Right ventricle myocardium superior (tissue), 1 donor: Measurements from ENCODE around the gene AGA. TPM values are rescaled to one million over a fixed set of nuclear protein-coding genes. Genes with fewer than 3 reads are reported as not detected.

Experiments
- ATAC-seq: fragments of 200-7000 bp; cut with Tn5 transposase; one replicate; pipeline ENCODE4 v1.9.1; 2020; ENCODE audit warnings: mild to moderate bottlenecking; ENCODE audit not compliant: poor library complexity
- DNase-seq: peaks from one replicate; pipeline ENCODE4 v3.0.0-alpha.2; 2020
- intact Hi-C: fragments of 100-400 bp; cut with DNase I; formaldehyde crosslinking; loops from one replicate; pipeline ENCODE4 v1.11.2; 2022
- long read RNA-seq: library from polyadenylated mRNA; unstranded; transcript quantifications from one replicate; pipeline ENCODE4 v2.0.0, GENCODE V29; 2021
- total RNA-seq: library from RNA; stranded (reverse); fragmentation: NEBNext Ultra II Directional; extraction: Animal tissue kit (Norgen Biotek cat#: 25700); gene quantifications from one replicate; pipeline ENCODE4 v1.2.1, GENCODE V29; 2021
- donor health status: DM: no; HTN: yes; CAD: no; lungs with severe emphysema.

Gene AGA
- total RNA-seq, result 9.3 TPM
- long read RNA-seq, transcript AGA-201 (9 exons, 2,107 nt), result major isoform, 24 of 27 reads
- long read RNA-seq, partial matches to known transcripts, result 1 of 27 reads
- long read RNA-seq, other reads (novel, unspliced or antisense), result 2 of 27 reads

DNA sequence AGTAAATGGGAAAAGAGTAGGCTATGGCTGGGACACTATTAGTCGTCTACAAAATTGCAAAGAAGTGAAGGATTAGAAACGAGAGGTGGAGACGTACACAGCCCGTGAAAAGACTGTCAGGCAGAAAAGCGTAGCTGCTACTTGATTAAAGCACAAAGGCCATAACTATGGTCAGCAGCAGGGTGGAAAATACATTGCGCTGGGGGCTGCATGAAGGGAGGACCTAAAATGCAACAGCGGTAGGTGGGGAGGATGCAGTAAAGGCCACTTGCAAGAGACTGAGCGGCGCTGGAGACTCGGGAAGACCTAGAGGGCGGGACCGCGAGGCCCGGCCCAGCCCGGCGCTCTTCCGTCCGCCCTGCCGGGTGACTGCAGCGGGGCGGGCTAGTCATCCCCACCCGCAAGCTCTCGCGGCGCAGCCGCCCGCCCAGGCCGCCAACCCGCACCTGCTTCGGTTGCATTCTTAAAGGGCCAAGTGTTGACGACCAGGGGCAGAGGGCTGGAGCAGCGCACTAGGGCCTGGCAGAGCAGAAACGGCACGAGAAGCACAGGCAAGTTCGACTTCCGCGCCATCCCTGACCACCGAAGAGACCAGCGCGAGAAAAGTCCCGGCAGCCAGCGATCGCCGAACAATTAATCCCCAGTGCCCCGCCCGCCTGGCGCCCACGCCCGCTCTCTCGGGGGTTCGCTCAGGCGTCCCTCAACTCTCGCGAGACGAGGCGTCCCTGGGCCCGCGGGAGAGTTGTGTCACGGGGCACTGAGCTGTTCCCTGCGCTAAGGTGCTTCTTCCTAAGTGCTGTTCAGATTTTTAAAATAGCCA, at the start of gene AGA:
Gene AGA, minus strand, starts transcription at position 635 of the 820 bp plus-strand sequence. Its CDS starts 62 bp downstream, at position 573.
- intact Hi-C loops, result no loop called here
- ATAC-seq (peak; percentile 99), DNase-seq (peak; percentile 98)

DNA sequence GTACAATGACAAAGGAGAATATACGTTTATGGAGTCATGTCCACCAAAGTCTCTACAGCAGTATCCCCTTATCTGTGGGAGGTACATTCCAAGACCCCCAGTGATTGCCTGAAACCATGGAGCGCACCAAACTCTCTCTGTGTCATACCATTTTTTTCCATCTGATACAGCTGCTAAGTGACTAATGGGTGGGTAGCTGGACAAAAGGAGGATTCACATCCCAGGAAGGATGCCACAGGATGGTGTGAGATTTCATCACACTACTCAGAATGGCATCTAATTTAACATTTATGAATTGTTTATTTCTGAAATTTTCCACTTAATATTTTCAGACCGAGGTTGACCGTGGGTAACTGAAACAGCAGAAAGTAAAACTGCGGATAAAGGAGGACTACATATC, 49.8 kb upstream of the AGA start:
- intact Hi-C loops, result no loop called here
- no peak for DNase-seq
- no peak for ATAC-seq

DNA sequence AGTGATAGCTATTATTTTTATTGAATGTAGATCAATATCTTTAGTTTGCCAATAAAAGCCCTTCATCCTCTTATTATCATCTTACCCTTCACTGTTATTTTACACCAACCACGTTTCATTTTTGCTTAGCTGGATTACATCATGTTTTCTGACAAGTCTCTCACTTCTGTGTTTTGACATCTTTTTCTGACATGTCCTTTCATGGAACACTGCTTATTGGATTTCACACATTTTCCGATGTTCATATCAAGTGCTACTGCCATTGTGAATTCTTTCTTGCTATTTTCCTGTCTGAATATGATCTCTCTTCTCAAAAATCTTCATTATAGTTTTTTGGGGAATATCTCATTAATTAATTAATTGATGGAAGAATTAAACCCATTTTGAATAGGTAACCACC, 48.5 kb upstream of the AGA start:
- no peak for DNase-seq
- no peak for ATAC-seq
- intact Hi-C loops, result no loop called here

DNA sequence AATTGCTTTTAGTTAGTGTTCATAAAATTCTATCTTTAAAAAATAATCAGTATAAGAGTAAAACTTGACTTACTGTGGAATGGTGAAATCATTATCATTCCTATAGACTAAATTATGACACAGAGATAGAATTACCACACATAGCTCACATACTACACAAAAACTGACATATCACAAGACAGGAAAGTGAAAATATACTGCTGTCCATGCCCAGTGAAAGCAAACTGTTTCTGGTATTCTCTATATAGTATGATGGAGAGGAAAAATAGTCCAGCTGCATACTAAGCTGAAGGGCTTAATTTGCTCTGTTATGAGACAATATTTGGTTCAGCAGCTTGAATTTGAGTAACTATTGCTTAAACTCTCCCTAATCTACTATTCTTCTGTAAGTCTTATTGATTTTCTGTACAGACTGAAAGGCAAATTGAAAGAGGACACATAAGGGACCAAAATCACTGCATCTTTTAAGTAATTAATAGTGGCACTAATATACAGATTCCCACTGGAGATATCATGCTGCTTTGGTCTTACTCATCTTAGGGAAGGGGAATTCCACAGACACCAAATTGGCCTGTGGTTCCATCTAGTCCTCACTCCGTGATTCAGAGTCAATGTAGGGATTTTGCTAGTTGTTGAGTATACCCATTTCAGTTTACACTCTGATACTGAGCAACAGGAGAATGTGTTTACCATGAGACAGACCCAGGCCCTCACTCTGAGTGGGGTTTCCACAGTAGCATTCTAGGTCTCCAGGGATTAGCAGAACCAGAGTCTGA, 47.4 kb upstream of the AGA start:
- DNase-seq (no peak), ATAC-seq (no peak)
- intact Hi-C loops, result no loop called here

DNA sequence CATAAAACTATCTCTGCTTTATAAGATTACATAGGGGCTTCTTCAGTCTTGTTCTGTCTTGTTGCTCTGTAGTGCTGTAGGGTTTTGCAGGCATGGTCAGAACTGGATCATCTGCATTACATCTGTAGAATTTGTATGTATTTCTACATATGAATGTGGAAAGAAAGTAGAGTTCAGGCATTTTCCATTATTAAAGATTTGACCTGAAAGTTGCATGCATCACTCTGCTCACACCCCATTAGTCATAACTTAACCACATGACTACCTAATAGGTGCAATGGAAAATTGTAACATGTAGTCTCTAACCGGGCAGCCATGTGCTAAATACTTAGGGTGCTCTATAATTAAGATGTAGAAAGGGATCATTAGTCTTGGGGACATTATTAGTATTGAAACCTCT, 45.7 kb upstream of the AGA start:
- no peak for DNase-seq
- ATAC-seq, result no peak
- intact Hi-C loops, result no loop called here

DNA sequence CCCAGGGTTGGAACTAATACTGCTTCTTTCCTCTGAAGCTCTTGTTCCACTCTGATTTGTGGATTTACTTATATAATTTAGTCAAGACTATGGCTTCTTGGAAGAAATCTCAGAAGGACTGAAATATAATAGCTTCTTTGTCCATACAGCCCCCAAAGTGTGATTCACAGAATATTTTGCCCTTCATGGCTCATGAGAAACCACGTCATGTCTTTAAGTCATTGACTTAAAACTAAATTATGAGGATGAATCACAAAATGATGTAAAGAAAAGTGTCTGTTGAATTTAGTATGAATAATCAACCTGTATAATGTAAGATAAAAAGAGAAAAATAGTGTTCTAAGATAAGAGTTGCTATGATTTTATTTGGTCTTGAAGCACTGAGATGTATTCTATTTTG, 43.3 kb upstream of the AGA start:
- intact Hi-C loops, result no loop called here
- ATAC-seq, result no peak
- DNase-seq, result no peak

DNA sequence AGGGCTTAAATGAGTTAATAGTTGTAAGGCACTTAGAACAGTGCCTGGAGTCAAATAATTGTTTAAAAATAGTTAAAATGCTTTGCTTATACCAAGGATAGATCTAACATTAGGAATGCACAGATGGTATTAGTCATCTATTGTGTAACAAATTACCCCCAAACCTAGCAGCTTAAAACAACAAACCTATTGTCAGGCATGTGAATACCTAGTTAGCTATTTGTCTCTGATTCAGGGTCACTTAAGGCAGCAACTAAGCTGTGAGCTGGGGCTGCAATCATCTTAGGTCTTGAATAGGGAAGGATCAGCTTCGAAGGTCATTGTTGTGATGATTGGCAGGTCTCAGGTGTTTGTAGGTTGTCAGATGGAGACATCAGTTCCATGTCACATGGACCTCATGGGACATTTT, 42.4 kb upstream of the AGA start:
- intact Hi-C loops, result no loop called here
- ATAC-seq (no peak), DNase-seq (no peak)

DNA sequence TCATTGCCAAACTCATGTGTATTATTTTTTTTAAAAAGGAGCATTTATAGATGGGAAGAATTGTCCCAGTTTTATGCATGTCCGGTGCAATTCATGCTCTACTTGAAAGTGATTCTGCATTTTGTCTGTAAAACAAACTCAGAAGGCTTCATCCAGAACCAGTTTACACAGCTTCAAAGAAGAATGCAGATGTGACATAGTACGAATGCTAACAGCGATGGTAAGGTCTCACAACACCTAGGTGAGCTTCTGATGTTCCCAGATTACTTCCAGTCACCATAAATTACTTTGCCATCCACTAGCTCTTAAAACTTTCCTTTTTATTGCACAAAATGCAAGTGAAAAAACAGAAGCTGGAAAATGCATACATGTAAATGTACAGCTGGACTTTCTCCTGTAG, 41.5 kb upstream of the AGA start:
- ATAC-seq (no peak), DNase-seq (no peak)
- intact Hi-C loops, result no loop called here

DNA sequence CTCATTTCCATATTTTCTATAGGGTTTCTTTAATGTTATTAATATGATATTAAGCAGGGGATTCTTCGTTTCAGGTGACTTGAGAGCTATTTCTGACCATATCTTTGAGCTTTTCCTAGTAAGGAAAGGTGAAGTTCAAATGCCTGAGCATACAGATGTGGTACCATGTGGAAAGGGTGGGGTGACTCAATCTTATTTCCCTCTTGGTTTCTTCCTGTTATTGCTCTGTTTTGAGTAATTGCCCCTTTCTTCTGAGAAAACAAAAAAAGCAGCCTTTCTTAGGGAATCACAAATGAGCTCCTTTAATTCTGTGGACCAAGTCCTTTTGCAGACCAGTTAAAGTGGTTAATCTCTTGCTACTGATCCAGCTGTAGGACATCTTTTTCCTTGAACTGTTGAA, 41.0 kb upstream of the AGA start:
- ATAC-seq (no peak), DNase-seq (no peak)
- intact Hi-C loops, result no loop called here

DNA sequence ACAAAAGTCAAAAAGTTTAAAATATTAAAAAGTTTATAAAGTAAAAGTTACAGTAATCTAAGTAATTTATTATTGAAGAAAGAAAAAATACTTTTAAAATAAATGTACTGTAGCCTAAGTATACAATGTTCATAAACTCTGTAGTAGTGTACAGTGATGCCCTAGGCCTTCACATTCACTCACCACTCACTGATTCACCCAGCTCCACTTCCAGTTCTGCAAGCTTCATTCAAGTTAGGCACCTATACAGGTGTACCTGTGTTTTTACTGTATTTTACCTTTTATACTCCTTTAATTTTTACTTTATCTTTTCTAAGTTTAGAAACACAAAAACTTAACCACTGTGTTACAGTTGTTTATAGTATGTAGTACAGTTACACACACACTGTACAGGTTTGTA, 40.1 kb upstream of the AGA start:
- intact Hi-C loops, result no loop called here
- no peak for ATAC-seq
- no peak for DNase-seq

DNA sequence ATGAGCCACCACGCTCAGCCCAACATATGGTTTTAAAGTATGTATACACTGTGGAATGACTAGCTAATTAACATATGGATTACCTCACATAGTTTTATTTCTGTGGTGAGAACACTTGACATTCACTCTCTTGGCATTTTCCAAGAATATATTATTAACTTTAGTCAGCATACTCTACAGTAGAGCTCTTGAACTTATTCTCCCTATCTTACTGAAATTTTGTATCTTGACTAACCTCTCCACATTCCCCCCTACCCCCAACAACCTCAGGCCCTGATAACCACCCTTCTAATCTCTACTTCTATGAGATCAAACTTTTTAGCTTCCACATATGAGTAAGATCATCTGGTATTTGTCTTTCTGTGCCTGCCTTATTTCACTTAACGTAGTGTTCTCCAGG, 38.6 kb upstream of the AGA start:
- intact Hi-C loops, result no loop called here
- ATAC-seq (no peak), DNase-seq (no peak)

DNA sequence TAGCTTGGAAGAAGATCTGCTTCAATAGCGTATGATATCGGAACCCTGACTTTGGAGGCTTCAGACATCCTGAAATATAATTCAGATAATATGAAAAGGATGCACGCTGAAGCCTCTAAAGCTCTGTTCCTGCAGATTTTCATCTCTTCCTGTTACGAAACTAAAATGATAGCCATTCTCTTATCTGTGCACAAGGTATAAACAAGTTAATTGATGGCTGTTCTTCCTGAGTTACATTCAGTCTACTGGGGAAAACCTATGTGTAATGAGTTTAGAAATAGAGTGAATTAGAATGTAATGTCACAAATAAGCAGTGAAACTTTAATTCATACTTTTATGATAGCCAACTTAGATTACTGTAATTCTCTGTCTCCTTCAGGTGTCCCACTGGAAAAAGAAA, 36.8 kb upstream of the AGA start:
- ATAC-seq (no peak), DNase-seq (no peak)
- intact Hi-C loops, result no loop called here

DNA sequence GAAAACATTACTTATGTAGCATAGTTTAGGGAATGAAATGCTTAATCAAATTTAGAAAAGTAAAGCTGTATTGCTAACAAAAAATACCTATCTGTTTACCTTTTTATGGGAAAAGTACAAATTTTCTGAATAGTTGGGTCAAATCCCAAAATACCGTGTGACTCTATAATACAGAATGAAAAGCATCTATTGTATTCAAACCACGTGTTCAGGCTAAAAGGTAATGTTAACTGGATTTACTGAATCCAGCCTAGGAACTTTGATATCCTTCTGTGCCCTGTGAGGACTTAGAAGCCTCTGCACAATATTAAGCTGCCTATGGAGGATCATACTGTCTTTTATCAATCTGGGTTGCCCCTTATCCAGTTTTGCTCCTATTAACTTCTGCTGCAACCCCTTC, 36.3 kb upstream of the AGA start:
- ATAC-seq (no peak), DNase-seq (no peak)
- intact Hi-C loops, result no loop called here

DNA sequence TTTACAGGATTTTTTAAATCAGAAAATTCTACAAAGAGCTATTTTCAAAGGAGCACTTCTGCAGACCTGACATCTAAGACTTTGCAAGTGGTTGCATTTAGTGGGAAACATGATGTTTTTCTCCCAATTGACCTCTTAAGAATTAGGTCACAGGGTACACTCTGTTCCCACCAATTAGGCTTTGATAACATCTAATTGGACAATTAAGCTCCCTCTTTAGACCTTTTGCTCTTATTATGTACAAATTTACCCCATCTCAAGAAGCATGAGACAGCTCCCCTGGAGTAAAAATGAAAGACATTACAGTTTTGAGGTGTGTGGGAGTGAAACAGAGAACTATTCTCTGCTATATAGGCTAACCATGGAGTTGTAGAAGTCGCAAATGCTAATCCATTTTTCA, 31.8 kb upstream of the AGA start:
- DNase-seq (no peak), ATAC-seq (no peak)
- intact Hi-C loops, result no loop called here

DNA sequence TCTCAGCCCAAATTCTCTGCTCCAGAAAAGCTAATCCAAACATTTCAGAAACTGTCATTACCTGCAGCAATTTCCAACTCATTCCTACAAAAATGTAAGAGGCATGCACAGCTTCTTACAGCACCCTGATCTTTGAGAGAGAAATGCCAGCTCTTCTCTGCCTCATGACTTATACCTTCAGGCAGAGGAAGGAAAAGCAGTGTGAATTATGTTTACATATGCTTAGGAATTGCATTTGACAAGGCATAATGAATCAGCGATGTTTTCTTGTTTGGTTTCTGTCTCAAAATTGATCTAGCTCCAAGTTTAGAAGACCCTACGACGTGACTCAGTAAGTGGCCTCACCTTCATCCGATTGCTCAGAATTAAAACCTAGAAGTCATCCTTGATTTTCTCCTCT, 21.8 kb upstream of the AGA start:
- no peak for ATAC-seq
- intact Hi-C loops, result no loop called here
- no peak for DNase-seq

DNA sequence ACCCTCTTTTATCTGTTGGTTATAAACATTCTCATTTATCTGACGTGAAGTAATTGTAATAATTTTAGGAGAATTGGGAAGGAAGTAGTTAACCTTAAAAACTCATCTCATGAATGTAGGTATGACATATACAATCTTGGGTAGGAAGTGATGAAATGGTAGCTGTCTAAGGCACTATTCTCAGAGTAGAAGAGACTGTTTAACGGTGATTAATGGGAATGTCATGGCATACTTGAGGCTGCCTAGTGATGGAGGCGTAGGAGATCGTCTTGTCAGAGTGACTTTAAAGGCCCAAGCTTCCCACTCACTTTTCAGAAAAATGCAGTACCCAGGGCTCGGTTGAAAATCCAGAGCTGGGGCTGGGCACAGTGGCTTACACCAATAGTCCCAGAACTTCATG, 19.4 kb upstream of the AGA start:
- ATAC-seq, result no peak
- intact Hi-C loops, result no loop called here

DNA sequence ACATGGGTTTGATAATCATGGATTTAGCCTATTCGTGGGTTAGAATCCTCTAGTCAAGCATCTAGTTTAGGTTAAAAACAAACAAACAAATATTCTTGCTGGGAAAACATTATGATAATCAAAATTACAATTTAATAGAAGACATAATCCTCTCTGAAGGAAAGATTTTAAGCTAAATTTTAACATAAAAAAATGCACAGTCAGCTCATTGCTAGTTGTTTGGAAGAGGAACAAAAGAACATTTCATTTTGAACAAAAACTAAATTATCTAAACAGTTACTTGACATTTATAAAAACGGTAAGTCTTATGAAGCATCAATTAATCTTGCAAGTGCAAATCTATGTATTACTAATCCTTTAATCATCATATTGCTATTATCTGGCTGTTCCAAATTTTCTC, 18.2 kb upstream of the AGA start:
- intact Hi-C loops, result no loop called here
- ATAC-seq (no peak), DNase-seq (no peak)

More for the DNA sequence above, 19.4 kb upstream of the AGA start:
- no peak for DNase-seq

DNA sequence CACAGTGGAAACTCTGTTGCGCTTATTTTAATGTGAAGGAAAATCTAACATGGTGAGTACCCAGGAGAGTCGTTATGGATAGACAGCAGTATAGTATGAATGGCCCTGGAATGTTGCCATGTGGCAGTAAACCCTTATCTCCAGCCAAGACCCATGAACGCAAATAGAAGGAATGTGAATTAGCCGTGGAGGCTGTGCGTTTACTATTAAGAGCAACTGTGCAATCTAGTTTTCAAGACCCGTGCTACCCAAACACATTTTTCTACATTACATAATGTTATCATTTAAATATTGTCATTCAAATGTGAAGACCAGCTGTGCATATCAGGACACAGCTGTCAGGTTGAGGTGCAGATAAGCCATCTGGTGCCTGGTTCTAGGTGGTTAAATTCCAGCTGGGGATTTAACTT, 13.3 kb upstream of the AGA start:
- ATAC-seq (no peak), DNase-seq (no peak)
- intact Hi-C loops, result no loop called here

DNA sequence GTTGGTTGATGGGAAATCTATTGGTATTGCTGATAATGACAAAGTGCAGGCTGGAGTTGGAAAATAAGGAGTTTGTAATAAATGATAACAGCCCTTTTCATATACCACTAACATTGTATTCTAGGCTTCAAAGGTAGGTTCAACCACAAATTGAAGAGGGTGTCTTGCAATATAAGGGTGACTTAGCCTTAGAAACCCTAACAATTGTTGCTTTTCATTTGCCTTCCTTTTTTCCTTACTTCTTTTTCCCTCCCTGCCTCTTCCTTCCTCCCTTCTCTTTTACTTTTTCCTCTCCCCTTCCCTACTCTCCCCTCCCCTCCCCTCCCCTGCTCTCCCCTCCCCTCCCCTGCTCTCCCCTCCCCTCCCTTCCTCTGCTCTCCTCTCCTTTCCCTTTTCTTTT, 10.9 kb upstream of the AGA start:
- no peak for DNase-seq
- ATAC-seq, result no peak
- intact Hi-C loops, result no loop called here

DNA sequence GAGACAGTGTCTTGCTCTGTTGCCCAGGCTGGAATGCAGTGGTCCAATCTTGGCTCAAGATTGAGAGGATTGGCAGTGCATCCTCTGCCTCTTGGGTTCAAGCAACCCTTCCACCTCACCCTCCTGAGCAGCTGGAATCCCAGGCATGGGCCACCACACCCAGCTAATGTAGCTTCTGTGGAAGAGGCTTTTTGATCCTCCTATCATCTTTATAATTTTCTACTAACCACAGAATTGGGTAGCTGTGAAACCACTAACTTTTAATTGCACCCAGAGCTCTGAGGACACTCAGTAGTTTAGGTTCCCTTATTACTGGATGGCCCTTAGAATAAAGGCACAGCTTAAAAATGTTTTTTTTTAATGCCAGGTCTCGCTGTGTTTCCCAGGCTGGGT, 8.9 kb upstream of the AGA start:
- intact Hi-C loops, result no loop called here
- no peak for ATAC-seq

More for the DNA sequence above, 8.9 kb upstream of the AGA start:
- no peak for DNase-seq
